D341Med (cell line): ENCODE measurements around the gene A2M.

Source experiments
- DNase-seq: peaks from one replicate; pipeline ENCODE4 v3.0.0; 2012; ENCODE audit warnings: low spot score

Gene A2M

GRCh38 chr12:9037431-9037830, 78.3 kb downstream of the A2M start:
- no peak for DNase-seq

- no peak for DNase-seq
These were observed 79.5 kb downstream of the A2M start for GRCh38 chr12:9036227-9036626.

- no peak for DNase-seq
These were observed 81.6 kb downstream of the A2M start for GRCh38 chr12:9034095-9034494.

GRCh38 chr12:9033265-9033887, 82.3 kb downstream of the A2M start:
- no peak for DNase-seq

- no peak for DNase-seq
These were observed 83.3 kb downstream of the A2M start for GRCh38 chr12:9032202-9032964.

GRCh38 chr12:9030776-9031175, 84.9 kb downstream of the A2M start:
- no peak for DNase-seq

GRCh38 chr12:9027161-9028059, 88.3 kb downstream of the A2M start:
- DNase-seq, result no peak

- DNase-seq, result no peak
These were observed 91.2 kb downstream of the A2M start for GRCh38 chr12:9024512-9024911.

GRCh38 chr12:9022592-9022991, 93.1 kb downstream of the A2M start:
- no peak for DNase-seq
